SK-N-SH (cell line): ENCODE results near the gene TMEM165. TPM values are rescaled to one million over a fixed set of nuclear protein-coding genes. Genes with fewer than 3 reads are reported as not detected.
"Not testable (repeated sequence)": the region's sequence is repeated elsewhere in the genome, so short reads cannot be mapped to it uniquely, and the experiment has no call there.

ENCODE experiments used
- CTCF ChIA-PET: fragments of 300-600, 350-600 bp; formaldehyde crosslinking; extraction: SDS; loops from one replicate; lab custom pipeline; 2021; lab: Yijun Ruan, JAX
- POLR2A ChIA-PET: fragments of 350-600 bp; sonication (Branson Sonifier 250); formaldehyde crosslinking; extraction: SDS; loops from one replicate; lab custom pipeline; 2020; ENCODE audit warnings: antibody characterized with exemption, inconsistent platforms; lab: Yijun Ruan, JAX
- DNase-seq: peaks from one replicate; pipeline ENCODE4 v3.0.0; 2012
- H2AFZ ChIP-seq: fragments of 200-600 bp; sonication (generic); 2 replicates; pipeline ENCODE4 v1.8.1; 2016; ENCODE audit warnings: antibody characterized with exemption, mild to moderate bottlenecking, low read depth
- H3F3A ChIP-seq: fragments of 200-600 bp; sonication (generic); replicated peaks from 2 replicates; pipeline ENCODE3; 2016; ENCODE audit warnings: antibody characterized with exemption, mild to moderate bottlenecking; ENCODE audit not compliant: insufficient read depth
- H3K27ac ChIP-seq, 2 experiments: fragments of 200-500 bp in 1 of 2; fragments of 200-600 bp in 1 of 2; sonication (Bioruptor generic) in 1 of 2; sonication (generic), shearing (Covaris generic) in 1 of 2; 2 replicates each; pipeline versions ENCODE4 v1.5.1 to v1.6.1; 2014 to 2016; ENCODE audit warnings: low read depth in 2 of 2, inconsistent platforms in 1 of 2, low read length in 1 of 2, mild to moderate bottlenecking in 1 of 2, mixed read lengths in 1 of 2
- H3K27me3 ChIP-seq: fragments of 200-600 bp; sonication (generic), shearing (Covaris generic); 2 replicates; pipeline ENCODE4 v1.6.1; 2016; ENCODE audit warnings: mixed run types; ENCODE audit not compliant: insufficient read depth
- H3K36me3 ChIP-seq, 2 experiments: fragments of 200-500 bp in 1 of 2; fragments of 200-600 bp in 1 of 2; sonication (Bioruptor generic) in 1 of 2; sonication (generic) in 1 of 2; replicated peaks in 1 of 2; 2 replicates each; pipeline versions ENCODE3 to v1.5.1; 2014 to 2016; ENCODE audit warnings: low read length in 1 of 2, mild to moderate bottlenecking in 1 of 2; ENCODE audit not compliant: insufficient read depth in 2 of 2, control insufficient read depth in 1 of 2
- H3K4me1 ChIP-seq, 2 experiments: fragments of 200-500 bp in 1 of 2; fragments of 200-600 bp in 1 of 2; sonication (Bioruptor generic) in 1 of 2; sonication (generic), shearing (Covaris generic) in 1 of 2; 2 replicates each; pipeline versions ENCODE4 v1.5.1 to v1.6.1; 2014 to 2016; ENCODE audit warnings: low read depth in 1 of 2, low read length in 1 of 2, mixed run types in 1 of 2; ENCODE audit not compliant: insufficient read depth in 2 of 2, control insufficient read depth in 1 of 2
- H3K4me2 ChIP-seq: fragments of 200-600 bp; sonication (generic), shearing (Covaris generic); 2 replicates; pipeline ENCODE4 v1.6.1; 2017; ENCODE audit warnings: mixed run types
- H3K4me3 ChIP-seq, 2 experiments: fragments of 200-500 bp in 1 of 2; fragments of 200-600 bp in 1 of 2; sonication (Bioruptor generic) in 1 of 2; sonication (generic), shearing (Covaris generic) in 1 of 2; 2 replicates each; pipeline versions ENCODE4 v1.5.1 to v1.8.1; 2014 to 2016; ENCODE audit warnings: low read depth in 2 of 2, inconsistent platforms in 1 of 2, low read length in 1 of 2, mild to moderate bottlenecking in 1 of 2, mixed read lengths in 1 of 2, moderate library complexity in 1 of 2
- H3K79me2 ChIP-seq: fragments of 200-600 bp; sonication (generic); 2 replicates; pipeline ENCODE4 v1.8.1; 2017; ENCODE audit warnings: mild to moderate bottlenecking; ENCODE audit not compliant: insufficient read depth
- H3K9ac ChIP-seq: fragments of 200-600 bp; sonication (generic); 2 replicates; pipeline ENCODE4 v1.6.1; 2017; ENCODE audit warnings: mixed run types
- H3K9me2 ChIP-seq: fragments of 200-600 bp; sonication (generic); 2 replicates; pipeline ENCODE4 v1.6.1; 2017; ENCODE audit warnings: mixed run types
- H3K9me3 ChIP-seq: fragments of 200-600 bp; sonication (generic); 2 replicates; pipeline ENCODE4 v1.6.1; 2017; ENCODE audit warnings: mixed run types, mild to moderate bottlenecking, moderate library complexity
- H4K20me1 ChIP-seq: fragments of 200-600 bp; sonication (generic); 2 replicates; pipeline ENCODE4 v1.6.1; 2017; ENCODE audit warnings: mild to moderate bottlenecking, mixed run types; ENCODE audit not compliant: insufficient read depth
- ELF1 ChIP-seq: IDR thresholded peaks from 2 replicates; pipeline ENCODE4 v1.4.0; 2012
- EP300 ChIP-seq, 2 experiments: IDR thresholded peaks; 2 replicates each; pipeline versions ENCODE4 v1.4.0 to v1.6.1; 2012; ENCODE audit warnings: borderline replicate concordance in 1 of 2, low read depth in 1 of 2, low read length in 1 of 2
- EZH2phosphoT487 ChIP-seq: fragments of 200-600 bp; sonication (generic); IDR thresholded peaks from 2 replicates; pipeline ENCODE4 v1.6.1; 2017; ENCODE audit warnings: low read depth, mixed run types, mild to moderate bottlenecking, antibody characterized with exemption, moderate library complexity, borderline replicate concordance
- FOSL2 ChIP-seq: IDR thresholded peaks from 2 replicates; pipeline ENCODE4 v1.4.0; 2012; ENCODE audit warnings: low read depth, mild to moderate bottlenecking, moderate library complexity, borderline replicate concordance
- FOXM1 ChIP-seq: IDR thresholded peaks from 2 replicates; pipeline ENCODE4 v1.4.0; 2012; ENCODE audit warnings: low read depth, mild to moderate bottlenecking
- IRF3 ChIP-seq: fragments of 150-350 bp; IDR thresholded peaks from 2 replicates; pipeline ENCODE4 v1.6.1; 2016; ENCODE audit warnings: mild to moderate bottlenecking, low read depth, low read length
- JUND ChIP-seq: IDR thresholded peaks from 2 replicates; pipeline ENCODE4 v1.4.0; 2012
- MXI1 ChIP-seq: IDR thresholded peaks from 2 replicates; pipeline ENCODE4 v1.6.1; 2012; ENCODE audit warnings: mild to moderate bottlenecking, low read depth, low read length, improper control_type of control experiment
- NFIC ChIP-seq: IDR thresholded peaks from 2 replicates; pipeline ENCODE4 v1.4.0; 2012; ENCODE audit warnings: borderline replicate concordance
- NRF1 ChIP-seq: IDR thresholded peaks from 2 replicates; pipeline ENCODE4 v1.6.1; 2012; ENCODE audit warnings: low read depth, mild to moderate bottlenecking, low read length
- SIN3A ChIP-seq: IDR thresholded peaks from 2 replicates; pipeline ENCODE4 v1.6.1; 2012; ENCODE audit warnings: low read depth, mild to moderate bottlenecking, low read length, moderate library complexity, borderline replicate concordance
- YY1 ChIP-seq: IDR thresholded peaks from 2 replicates; pipeline ENCODE4 v1.4.0; 2012; ENCODE audit warnings: low read depth, mild to moderate bottlenecking
- ZBTB33 ChIP-seq: IDR thresholded peaks from 2 replicates; pipeline ENCODE4 v1.4.0; 2012; ENCODE audit warnings: low read depth, borderline replicate concordance
- WGBS: methylation state at CpG from one replicate; pipeline ENCODE4 v1.1.6; 2017; ENCODE audit warnings: low lambda C conversion rate; 5-methylcytosine and 5-hydroxymethylcytosine counted together
- polyA plus RNA-seq, 3 experiments: library from polyadenylated mRNA; depleted of rRNA; stranded (reverse); fragments of >200 nt; gene quantifications; 2 replicates each; pipeline ENCODE4 v1.2.3, GENCODE V29; 2012

TMEM165 gene
- polyA plus RNA-seq, 1 of the 3 experiments (the other 2 are of a cell fraction): 58.6 TPM

GRCh38 chr4:55353228-55353747, 42.5 kb upstream of the TMEM165 start:
- H3K4me1 ChIP-seq, H3K4me2 ChIP-seq, H3K9ac ChIP-seq, DNase-seq, H3K27ac ChIP-seq, H3K4me3 ChIP-seq, H3K9me3 ChIP-seq, H4K20me1 ChIP-seq, CTCF ChIA-PET, H2AFZ ChIP-seq, H3F3A ChIP-seq, H3K36me3 ChIP-seq, H3K27me3 ChIP-seq, POLR2A ChIA-PET, H3K9me2 ChIP-seq, H3K79me2 ChIP-seq: not testable (repeated sequence)
- WGBS: 84% methylated on average over 13 of the region's 13 CpGs

- ChIA-PET CTCF (interaction anchor here (3.9 kb wide), 1 partner anchor 8 kb away, joined by 17 read pairs; the partner anchor contains the start of gene SRD5A3), POLR2A (no interaction called here)
- no peak overlapping the region for H3K9ac ChIP-seq
- WGBS: over 99% methylated on average over 8 of the region's 8 CpGs
- H3K4me2 ChIP-seq: no peak overlapping the region
- H3K4me1 ChIP-seq: peaks cover 0 to 19% of the 10 kb centered on the region in 2 experiments; a peak in 2 of 4 replicates
- no peak overlapping the region for H2AFZ ChIP-seq
- H3K79me2 ChIP-seq: no peaks in the 10 kb centered on the region
- no peaks in the 10 kb centered on the region for H3K27me3 ChIP-seq
- H3K27ac ChIP-seq: no peak overlapping the region
- TF ChIP-seq MXI1 (no peak), SIN3A (no peak), EP300 (IDR thresholded peaks at IDR 0.05; ENCODE audit: borderline replicate concordance in 1 of 2, low read depth in 1 of 2, low read length in 1 of 2) (no peak), JUND (no peak), EZH2phosphoT487 (no peak), NFIC (no peak), IRF3 (no peak), FOXM1 (no peak), FOSL2 (no peak), ELF1 (no peak), YY1 (no peak), ZBTB33 (no peak), NRF1 (no peak)
- H3K9me3 ChIP-seq: no peaks in the 10 kb centered on the region
- H3K36me3 ChIP-seq: no peaks in the 10 kb centered on the region
- no peak for DNase-seq
- no peak overlapping the region for H3K4me3 ChIP-seq
- H3F3A ChIP-seq: peaks cover 21% of the 10 kb centered on the region
- no peaks in the 10 kb centered on the region for H3K9me2 ChIP-seq
- no peaks in the 10 kb centered on the region for H4K20me1 ChIP-seq
Observed at GRCh38 chr4:55354648-55355047, 41.1 kb upstream of the TMEM165 start.
